ENCODE data around the gene EZR.

DNA sequence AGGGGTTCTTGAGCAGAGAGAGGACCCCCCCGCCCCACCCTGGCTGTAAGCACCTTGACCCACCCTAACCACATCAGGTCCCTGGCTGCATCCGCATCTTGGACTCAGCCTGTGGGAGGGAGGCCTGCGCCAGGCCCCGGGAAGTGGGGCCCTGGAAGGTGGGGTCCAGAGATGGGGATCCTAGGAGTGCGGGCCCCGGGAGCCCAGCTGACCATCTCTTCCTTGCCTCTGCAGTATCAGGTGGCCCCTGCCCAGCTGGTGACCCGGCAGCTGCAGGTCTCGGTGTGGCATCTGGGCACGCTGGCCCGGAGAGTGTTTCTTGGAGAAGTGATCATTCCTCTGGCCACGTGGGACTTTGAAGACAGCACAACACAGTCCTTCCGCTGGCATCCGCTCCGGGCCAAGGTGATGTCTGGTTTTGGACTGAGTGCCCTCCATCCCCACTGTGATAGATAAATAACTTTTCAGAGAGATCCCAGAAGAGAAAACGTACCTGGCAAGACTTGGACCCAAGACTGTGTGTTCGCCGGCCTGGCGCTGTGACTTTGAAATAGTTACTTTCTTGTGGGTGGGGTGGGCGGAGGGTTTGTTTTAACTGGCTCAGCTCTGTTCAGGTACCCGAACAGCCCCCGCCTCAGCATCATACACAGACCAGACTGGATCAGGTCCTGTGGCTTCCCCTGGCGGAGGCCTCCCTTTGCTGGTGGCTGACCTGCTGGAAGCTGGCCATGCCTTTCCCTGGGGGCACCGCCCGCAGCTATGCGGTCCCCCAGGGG is 62.0 kb downstream of the EZR start:
- TF ChIP-seq SIN3A (IDR thresholded peaks at IDR 0.05; ENCODE audit: borderline replicate concordance, insufficient read depth, low read depth, low read length) (no peak), POLR2AphosphoS5 (IDR thresholded peaks at IDR 0.05; ENCODE audit: low read depth, low read length) (no peak), TCF7L2 (IDR thresholded peaks at IDR 0.05; ENCODE audit: low read depth, low read length) (no peak)
- TF ChIP-seq, protein P1, sequence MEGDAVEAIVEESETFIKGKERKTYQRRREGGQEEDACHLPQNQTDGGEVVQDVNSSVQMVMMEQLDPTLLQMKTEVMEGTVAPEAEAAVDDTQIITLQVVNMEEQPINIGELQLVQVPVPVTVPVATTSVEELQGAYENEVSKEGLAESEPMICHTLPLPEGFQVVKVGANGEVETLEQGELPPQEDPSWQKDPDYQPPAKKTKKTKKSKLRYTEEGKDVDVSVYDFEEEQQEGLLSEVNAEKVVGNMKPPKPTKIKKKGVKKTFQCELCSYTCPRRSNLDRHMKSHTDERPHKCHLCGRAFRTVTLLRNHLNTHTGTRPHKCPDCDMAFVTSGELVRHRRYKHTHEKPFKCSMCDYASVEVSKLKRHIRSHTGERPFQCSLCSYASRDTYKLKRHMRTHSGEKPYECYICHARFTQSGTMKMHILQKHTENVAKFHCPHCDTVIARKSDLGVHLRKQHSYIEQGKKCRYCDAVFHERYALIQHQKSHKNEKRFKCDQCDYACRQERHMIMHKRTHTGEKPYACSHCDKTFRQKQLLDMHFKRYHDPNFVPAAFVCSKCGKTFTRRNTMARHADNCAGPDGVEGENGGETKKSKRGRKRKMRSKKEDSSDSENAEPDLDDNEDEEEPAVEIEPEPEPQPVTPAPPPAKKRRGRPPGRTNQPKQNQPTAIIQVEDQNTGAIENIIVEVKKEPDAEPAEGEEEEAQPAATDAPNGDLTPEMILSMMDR (IDR thresholded peaks at IDR 0.05): no peak
- TF ChIP-seq, protein P2, sequence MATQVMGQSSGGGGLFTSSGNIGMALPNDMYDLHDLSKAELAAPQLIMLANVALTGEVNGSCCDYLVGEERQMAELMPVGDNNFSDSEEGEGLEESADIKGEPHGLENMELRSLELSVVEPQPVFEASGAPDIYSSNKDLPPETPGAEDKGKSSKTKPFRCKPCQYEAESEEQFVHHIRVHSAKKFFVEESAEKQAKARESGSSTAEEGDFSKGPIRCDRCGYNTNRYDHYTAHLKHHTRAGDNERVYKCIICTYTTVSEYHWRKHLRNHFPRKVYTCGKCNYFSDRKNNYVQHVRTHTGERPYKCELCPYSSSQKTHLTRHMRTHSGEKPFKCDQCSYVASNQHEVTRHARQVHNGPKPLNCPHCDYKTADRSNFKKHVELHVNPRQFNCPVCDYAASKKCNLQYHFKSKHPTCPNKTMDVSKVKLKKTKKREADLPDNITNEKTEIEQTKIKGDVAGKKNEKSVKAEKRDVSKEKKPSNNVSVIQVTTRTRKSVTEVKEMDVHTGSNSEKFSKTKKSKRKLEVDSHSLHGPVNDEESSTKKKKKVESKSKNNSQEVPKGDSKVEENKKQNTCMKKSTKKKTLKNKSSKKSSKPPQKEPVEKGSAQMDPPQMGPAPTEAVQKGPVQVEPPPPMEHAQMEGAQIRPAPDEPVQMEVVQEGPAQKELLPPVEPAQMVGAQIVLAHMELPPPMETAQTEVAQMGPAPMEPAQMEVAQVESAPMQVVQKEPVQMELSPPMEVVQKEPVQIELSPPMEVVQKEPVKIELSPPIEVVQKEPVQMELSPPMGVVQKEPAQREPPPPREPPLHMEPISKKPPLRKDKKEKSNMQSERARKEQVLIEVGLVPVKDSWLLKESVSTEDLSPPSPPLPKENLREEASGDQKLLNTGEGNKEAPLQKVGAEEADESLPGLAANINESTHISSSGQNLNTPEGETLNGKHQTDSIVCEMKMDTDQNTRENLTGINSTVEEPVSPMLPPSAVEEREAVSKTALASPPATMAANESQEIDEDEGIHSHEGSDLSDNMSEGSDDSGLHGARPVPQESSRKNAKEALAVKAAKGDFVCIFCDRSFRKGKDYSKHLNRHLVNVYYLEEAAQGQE (IDR thresholded peaks at IDR 0.05; ENCODE audit: insufficient read depth in 1 of 2, low read depth in 2 of 2, low read length in 1 of 2): no peak
